D721Med (cell line): Measurements from ENCODE around the gene CLCN7.

Experiments used
- DNase-seq: peaks from one replicate; pipeline ENCODE4 v3.0.0; 2011; ENCODE audit warnings: low spot score; ENCODE audit not compliant: insufficient read length
- FAIRE-seq: peaks from 2 replicates; lab custom pipeline; 2011; peaks lifted over from hg19 to GRCh38; lab: Jason Lieb, UNC
- TF ChIP-seq, protein P1 (sequence below): IDR thresholded peaks from 2 replicates; pipeline ENCODE4 v1.5.1; 2012; ENCODE audit warnings: mild to moderate bottlenecking, control low read depth; ENCODE audit not compliant: insufficient read depth; ENCODE audit errors: missing control alignments

The CLCN7 gene

DNA sequence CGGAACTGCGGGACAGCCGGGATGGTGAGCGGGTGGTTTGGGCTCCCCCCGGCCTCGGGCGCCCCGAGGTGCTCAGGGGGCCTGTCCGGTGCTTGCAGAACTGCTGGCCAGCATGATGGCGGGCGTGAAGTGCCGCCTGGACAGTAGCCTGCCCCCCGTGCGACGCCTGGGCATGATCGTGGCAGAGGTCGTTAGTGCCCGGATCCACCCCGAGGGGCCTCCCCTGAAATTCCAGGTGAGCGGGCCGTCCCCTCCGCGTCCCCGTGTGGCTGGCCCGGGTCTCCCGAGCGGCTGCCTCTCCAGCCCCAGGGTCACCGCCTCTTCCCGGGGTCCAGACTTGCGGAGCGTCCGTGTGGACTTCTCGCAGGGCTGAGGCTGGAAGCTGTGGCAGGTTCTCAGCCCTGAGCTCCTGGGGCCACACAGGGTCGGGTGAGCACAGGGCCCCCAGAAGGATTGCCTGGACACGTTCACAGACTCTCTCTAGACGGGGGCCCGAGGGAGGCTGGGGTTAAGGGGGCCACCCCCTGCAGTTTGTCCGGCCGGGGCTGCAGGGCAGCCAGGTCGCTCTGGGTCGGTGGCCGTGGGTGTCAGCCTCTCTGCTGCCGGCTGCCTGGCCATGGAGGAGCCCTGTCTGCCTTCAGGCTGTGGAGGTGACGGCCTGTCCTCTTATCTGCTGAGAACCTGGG, 25.8 kb upstream of the CLCN7 start:
- no peak for FAIRE-seq
- no peak for DNase-seq
- TF ChIP-seq, protein P1, sequence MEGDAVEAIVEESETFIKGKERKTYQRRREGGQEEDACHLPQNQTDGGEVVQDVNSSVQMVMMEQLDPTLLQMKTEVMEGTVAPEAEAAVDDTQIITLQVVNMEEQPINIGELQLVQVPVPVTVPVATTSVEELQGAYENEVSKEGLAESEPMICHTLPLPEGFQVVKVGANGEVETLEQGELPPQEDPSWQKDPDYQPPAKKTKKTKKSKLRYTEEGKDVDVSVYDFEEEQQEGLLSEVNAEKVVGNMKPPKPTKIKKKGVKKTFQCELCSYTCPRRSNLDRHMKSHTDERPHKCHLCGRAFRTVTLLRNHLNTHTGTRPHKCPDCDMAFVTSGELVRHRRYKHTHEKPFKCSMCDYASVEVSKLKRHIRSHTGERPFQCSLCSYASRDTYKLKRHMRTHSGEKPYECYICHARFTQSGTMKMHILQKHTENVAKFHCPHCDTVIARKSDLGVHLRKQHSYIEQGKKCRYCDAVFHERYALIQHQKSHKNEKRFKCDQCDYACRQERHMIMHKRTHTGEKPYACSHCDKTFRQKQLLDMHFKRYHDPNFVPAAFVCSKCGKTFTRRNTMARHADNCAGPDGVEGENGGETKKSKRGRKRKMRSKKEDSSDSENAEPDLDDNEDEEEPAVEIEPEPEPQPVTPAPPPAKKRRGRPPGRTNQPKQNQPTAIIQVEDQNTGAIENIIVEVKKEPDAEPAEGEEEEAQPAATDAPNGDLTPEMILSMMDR: no peak

DNA sequence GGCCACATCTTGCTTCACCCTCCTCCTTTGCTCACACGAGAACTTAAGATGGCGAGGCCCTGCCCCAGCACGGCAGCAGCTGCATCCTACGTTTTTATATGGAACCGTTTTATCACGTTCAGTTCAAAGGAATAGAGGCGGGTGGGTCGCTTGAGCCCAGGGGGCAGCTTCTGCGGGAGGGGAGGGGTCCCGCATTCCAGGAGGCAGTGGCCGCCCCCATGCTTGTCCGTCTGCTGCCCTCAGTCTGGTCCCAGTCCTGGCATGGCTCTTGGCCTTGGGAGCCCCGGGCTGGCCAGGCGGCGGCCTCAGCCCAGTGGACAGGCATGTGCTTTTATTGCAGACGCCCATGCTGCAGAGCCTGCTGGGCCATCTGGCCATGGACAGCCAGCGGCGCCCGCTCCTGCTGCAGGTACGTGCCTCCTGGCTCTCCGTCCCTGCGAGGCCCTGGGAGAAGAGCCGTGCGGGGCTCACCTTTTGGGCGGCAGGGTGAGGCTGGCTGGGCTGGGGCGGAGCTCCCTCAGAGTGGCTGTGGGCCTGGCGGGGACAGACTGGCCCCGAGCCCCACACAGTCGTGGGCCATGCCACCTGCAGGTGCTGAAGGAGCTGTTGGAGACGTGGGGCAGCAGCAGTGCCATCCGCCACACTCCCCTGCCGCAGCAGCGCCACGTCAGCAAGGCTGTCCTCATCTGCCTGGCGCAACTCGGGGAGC, 25.1 kb upstream of the CLCN7 start:
- DNase-seq (no peak), FAIRE-seq (no peak)
- TF ChIP-seq, protein P1: no peak

DNA sequence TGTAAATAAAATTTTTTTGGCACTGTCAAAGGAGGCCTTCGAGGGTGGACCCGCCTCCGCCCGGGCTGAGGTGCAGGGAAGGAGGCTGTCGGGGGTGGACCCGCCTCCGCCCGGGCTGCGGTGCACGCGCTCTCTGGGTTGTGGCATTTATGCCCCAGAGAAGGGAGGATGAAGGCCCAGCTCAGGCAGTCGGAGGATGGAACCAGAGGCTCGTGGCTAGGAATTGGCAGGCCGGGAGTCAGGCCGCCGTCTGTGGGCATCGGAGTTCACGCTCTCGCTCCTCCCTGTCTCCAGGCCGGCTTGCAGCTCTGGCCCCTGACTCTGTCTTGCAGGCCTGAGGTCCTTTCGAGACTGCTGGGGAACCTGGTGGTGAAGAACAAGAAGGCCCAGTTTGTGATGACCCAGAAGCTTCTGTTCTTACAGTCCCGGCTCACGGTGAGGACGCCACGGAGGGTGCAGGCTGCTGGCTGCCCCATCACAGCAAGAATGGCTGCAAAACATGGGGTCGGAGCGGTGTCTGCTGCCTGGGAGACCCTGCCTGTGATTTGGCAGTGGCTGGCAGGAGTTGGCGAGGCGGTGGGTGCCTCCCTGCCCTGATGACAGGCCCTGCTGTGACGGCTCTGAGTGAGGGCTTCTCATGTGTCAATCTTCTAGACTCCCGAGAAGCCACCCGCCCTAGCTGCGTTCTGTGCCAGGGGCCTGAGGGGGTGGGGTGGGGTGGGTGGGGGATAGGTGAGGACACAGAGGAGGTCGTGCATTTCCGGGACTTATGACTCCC, 24.3 kb upstream of the CLCN7 start:
- TF ChIP-seq, protein P1: no peak
- FAIRE-seq (no peak), DNase-seq (no peak)

DNA sequence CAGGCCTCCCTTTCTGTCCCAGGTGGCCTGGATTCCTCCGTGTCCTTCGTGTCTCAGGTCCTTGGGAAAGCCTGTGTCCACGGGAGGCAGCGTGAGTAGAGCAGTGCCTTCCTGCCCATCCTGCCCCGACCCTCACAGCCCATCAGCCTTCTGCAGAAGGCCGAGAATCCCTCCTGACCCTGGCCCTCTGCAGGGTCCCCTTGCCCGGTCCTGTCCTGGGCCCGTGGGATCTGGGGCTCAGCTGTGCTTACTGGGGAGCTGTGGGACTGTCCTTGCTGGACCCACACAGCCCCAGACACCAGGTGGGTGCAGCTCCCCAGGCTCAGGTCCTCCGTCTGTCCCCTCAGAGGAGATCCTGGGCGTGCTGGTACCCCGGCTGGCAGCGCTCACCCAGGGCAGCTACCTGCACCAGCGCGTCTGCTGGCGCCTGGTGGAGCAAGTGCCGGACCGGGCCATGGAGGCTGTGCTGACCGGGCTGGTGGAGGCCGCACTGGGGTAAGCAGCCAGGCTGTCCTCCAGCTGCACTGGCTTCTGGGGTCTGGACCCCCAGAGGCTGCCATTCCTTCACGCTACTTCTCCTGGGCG, 22.3 kb upstream of the CLCN7 start:
- TF ChIP-seq, protein P1: no peak
- DNase-seq (no peak), FAIRE-seq (no peak)

DNA sequence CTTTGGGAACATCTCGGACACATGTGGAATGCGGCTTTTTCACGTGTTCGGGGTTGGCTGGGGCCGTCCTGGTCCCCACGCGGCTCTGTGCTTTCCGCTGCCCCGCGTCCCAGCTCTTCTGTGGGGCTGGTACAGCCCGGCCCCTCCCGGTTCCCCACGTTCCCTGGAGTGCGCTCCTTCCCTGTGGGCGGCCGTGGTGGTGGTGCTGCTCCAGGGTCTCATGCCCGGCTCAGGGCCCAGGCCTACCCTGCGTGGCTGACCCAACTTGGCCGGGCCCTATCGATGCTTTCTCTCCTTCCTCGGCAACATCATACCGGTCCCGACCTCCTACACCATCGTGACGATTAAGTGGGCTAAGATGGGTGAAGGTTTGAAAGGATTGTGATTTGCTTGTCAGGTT, 21.6 kb upstream of the CLCN7 start:
- FAIRE-seq: no peak
- TF ChIP-seq, protein P1: no peak

DNA sequence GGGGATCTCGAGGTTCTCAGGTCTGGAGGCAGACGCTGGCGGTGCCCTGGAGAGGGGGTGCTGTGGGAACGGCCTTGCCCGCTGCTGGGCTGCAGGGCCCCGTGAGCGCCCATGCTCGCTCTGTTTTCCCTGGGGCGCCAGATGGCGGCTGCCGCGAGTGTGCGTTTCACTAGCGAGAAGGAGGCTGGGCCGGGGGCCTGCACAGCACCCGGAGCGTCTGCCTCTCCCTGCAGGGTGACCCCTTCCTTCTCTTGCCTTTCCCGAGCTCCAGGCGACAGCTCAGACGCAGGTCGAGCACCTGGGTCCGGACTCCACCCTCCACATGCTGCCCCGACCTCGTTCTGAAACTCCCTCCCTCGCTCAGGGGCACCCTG, 21.0 kb upstream of the CLCN7 start:
- FAIRE-seq (no peak), DNase-seq (no peak)
- TF ChIP-seq, protein P1: no peak

More for the DNA sequence above, 21.6 kb upstream of the CLCN7 start:
- DNase-seq: no peak
